ENCODE measurements around the gene PLN.

The PLN gene

DNA sequence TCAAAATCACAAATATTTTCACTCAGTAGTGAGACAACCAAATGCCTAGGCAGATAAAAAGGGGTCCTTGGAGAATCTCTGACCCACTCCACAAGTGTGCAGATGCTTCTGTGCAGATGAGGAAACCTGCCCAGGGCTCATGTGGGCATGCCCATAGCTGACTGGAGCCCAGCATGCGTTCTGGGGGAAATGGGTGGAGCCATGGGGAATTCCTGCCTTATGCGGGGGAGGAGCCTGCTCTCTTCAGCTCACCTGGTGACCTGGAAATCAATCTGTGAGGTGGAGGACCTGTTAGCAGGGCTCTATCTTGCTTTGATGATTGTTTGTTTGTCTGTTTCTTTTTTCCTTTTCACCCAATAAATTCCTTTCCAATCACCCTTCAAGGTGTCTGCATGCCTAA lies 23.4 kb upstream of the PLN start:
- TF ChIP-seq, protein P1, sequence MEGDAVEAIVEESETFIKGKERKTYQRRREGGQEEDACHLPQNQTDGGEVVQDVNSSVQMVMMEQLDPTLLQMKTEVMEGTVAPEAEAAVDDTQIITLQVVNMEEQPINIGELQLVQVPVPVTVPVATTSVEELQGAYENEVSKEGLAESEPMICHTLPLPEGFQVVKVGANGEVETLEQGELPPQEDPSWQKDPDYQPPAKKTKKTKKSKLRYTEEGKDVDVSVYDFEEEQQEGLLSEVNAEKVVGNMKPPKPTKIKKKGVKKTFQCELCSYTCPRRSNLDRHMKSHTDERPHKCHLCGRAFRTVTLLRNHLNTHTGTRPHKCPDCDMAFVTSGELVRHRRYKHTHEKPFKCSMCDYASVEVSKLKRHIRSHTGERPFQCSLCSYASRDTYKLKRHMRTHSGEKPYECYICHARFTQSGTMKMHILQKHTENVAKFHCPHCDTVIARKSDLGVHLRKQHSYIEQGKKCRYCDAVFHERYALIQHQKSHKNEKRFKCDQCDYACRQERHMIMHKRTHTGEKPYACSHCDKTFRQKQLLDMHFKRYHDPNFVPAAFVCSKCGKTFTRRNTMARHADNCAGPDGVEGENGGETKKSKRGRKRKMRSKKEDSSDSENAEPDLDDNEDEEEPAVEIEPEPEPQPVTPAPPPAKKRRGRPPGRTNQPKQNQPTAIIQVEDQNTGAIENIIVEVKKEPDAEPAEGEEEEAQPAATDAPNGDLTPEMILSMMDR (IDR thresholded peaks at IDR 0.05): no peak

DNA sequence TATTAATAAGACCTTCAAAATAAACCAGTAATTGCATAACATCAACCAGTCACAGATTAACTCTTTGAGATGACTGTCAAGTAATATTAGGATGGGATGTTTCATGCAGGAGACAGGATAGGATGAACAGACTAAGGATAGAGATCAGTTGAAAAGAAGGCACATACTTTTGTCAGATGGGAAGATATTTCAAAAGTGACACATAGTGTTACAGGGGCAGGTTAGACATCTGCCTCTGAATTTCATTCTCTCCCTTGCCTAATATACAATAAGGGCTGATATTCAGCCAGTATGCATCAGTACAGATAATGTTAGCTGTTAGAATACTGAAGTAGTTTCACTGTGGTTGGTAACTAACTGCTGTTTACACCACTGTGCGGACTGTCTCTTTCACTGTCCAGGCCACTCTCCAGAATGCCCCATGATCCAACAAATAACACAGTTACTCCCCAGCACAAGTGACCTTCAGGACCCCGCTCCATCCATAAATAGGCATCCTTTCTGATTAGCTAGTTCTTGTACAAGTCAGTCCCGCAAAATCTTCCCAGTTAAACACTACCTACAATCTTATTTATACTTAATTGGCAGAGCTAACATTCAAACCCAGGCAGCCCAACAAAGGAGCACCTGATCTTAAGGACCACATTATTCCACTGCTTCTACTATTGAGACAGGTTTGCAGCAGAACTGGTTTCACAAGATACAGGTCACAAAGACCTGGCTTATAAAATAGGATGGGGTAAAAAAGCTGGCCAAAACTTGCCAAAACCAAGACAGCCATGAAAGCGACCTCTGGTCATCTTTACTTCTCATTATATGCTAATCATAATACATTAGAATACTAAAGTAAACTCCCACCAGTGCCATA lies 21.9 kb upstream of the PLN start:
- TF ChIP-seq, protein P1 (IDR thresholded peaks at IDR 0.05): no peak

DNA sequence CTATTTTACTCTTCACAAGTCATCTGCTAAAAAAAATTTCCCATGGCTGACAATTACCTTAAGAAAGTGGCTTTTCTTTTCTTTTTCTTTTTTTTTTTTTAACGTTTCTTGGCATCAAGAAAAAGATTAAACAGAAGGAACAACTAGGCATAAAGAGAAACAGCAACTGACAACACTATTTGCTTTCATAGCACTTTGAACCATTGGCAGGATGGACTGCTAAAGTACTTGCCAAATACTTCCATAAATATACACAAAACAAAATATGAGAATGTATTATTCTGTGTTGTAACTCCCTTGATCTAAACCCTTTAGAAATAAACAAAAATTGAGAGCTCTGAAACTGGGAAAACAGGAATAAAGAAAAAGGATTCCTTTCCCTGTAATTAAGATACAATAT lies 20.0 kb upstream of the PLN start:
- TF ChIP-seq, protein P1 (IDR thresholded peaks at IDR 0.05): no peak

DNA sequence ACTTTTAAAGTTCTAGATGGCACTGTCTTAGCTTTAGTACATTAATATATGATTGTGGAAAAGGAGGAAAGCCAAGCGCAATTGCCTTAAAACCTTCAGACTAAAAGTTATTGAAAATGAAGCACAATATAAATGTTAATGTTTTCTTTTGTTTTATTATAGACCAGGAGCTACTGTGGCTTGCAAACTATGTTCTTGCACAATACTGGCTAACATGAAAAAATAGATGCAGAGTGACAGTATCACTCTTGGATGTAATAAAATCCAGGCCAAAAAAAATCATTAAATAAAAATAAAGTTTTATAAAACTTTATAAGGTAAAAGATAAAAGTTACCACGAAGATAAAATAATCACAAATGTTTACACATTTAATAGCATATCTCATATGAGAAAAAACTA lies 18.3 kb upstream of the PLN start:
- TF ChIP-seq, protein P1 (IDR thresholded peaks at IDR 0.05): no peak

DNA sequence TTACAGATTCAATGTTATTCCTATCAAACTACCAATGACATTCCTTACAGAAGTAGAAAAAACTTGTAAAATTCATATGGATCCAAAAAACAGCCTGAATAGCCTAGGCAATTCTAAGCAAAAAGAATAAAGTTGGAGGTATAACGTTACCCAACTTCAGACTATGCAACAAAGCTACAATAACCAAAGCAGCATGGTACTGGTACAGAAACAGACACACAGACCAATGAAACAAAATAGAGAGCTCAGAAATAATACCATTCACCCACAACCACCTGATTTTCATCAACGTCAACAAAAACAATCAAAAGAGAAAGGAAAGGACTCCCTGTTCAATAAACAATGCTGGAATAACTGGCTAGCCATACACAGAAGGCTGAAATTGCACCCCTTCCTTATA lies 17.2 kb upstream of the PLN start:
- TF ChIP-seq, protein P1 (IDR thresholded peaks at IDR 0.05): no peak

DNA sequence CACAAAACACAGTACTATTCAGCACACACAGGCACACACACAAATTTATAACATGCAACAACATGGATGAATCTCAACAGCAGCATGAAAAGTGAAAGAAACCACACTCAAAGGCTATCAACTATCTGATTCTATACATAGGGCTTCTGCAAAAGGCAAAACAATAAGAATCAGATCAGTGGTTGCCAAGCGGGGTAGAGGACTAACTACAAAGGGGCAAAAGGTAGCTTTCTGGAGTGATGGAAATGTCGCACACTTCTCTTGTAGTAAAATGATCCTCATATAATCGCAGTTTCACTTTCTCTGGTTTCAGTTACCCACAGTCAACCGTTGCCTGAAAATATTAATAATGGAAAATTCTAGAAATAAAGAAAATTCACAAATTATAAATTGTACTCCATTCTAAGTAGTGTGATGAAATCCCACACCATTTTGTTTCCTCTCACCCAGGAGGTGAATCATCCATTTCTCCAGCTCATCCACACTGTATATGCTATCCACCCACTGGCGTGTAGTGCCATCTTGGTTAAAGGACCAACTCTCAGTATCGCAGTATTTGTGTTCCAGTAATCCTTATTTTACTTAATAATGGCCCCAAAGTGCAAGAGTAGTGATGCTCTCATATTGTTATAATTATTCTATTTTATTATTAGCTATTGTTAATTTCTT lies 12.8 kb upstream of the PLN start:
- TF ChIP-seq, protein P1 (IDR thresholded peaks at IDR 0.05): no peak

DNA sequence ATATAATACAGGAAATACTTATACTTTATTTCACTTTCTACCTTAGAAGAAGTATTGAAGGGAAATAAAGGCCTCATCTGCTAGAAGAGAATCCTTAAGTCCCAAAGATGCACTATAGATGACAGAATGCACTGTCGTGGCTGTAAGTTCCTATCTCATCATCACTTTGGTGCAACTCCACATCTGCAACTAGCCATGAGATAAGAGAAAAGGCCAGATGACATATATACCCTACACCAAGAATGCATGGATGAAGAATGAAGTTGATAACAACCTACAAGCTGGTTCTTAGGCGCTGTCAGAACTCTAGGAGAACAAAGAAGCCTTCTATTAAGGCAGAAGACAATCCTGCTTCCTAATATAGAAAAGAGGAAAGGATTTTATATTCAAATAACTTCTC lies 11.6 kb upstream of the PLN start:
- TF ChIP-seq, protein P1 (IDR thresholded peaks at IDR 0.05): no peak
